HepG2 (cell line): ENCODE data around the gene CRKL. TPM values are rescaled to one million over a fixed set of nuclear protein-coding genes. Genes with fewer than 3 reads are reported as not detected.

Experiments used
- ARNT2 ChIP-seq: sonication (generic); formaldehyde crosslinking; IDR thresholded peaks from 2 replicates; pipeline ENCODE4 v1.8.0; 2022; ENCODE audit warnings: mild to moderate bottlenecking, low read depth, missing genetic modification reagents, moderate library complexity
- BCL6 ChIP-seq: IDR thresholded peaks from 2 replicates; pipeline ENCODE4 v1.6.1; 2016; ENCODE audit warnings: missing genetic modification reagents, missing compliant biosample characterization
- CREM ChIP-seq, 2 experiments: sonication (generic) in 1 of 2; formaldehyde crosslinking in 1 of 2; IDR thresholded peaks; 2 replicates each; pipeline versions ENCODE4 v1.4.0 to v1.6.1; 2016 to 2020; ENCODE audit warnings: antibody characterized with exemption in 1 of 2, mild to moderate bottlenecking in 1 of 2, missing genetic modification reagents in 1 of 2
- MEIS1 ChIP-seq: sonication (generic); formaldehyde crosslinking; IDR thresholded peaks from 2 replicates; pipeline ENCODE4 v1.9.0; 2021; ENCODE audit warnings: mild to moderate bottlenecking, missing genetic modification reagents, moderate library complexity, borderline replicate concordance
- PAX8 ChIP-seq: sonication (generic); formaldehyde crosslinking; IDR thresholded peaks from 2 replicates; pipeline ENCODE4 v1.8.0; 2022; ENCODE audit warnings: mild to moderate bottlenecking, missing genetic modification reagents, borderline replicate concordance
- PCBP2 ChIP-seq: fragments of 200-400 bp; formaldehyde crosslinking; optimal IDR thresholded peaks from 2 replicates; pipeline ENCODE3; 2018; ENCODE audit warnings: low read length, low read depth; ENCODE audit not compliant: poor library complexity, severe bottlenecking
- PRMT3 ChIP-seq: sonication (generic); formaldehyde crosslinking; IDR thresholded peaks from 2 replicates; pipeline ENCODE4 v1.8.1; 2022; ENCODE audit warnings: low read depth, mild to moderate bottlenecking, moderate library complexity, missing genetic modification reagents, borderline replicate concordance
- ZGPAT ChIP-seq: IDR thresholded peaks from 2 replicates; pipeline ENCODE4 v1.6.1; 2016; ENCODE audit warnings: mild to moderate bottlenecking
- ZNF121 ChIP-seq: sonication (generic); formaldehyde crosslinking; IDR thresholded peaks from 2 replicates; pipeline ENCODE4 v1.5.0; 2020; ENCODE audit warnings: mild to moderate bottlenecking, missing genetic modification reagents
- ZNF256 ChIP-seq: sonication (generic); formaldehyde crosslinking; conservative IDR thresholded peaks from 2 replicates; pipeline ENCODE4 v1.4.0; 2020; ENCODE audit warnings: missing genetic modification reagents
- ZNF570 ChIP-seq: sonication (generic); formaldehyde crosslinking; IDR thresholded peaks from 2 replicates; pipeline ENCODE4 v1.4.0; 2020; ENCODE audit warnings: mild to moderate bottlenecking, missing genetic modification reagents, borderline replicate concordance
- ZNF652 ChIP-seq: IDR thresholded peaks from 2 replicates; pipeline ENCODE4 v1.6.1; 2016; ENCODE audit warnings: low read depth, borderline replicate concordance
- ZNF747 ChIP-seq: sonication (generic); formaldehyde crosslinking; IDR thresholded peaks from 2 replicates; pipeline ENCODE4 v1.8.1; 2023; ENCODE audit warnings: missing genetic modification reagents, mild to moderate bottlenecking, borderline replicate concordance
- polyA plus RNA-seq, 8 experiments: library from polyadenylated mRNA; depleted of rRNA in 3 of 8; stranded (reverse) in 7 of 8; unstranded in 1 of 8; fragments of >200 nt; fragmentation: Illumina TruSeq in 4 of 8; extraction: Trizol in 4 of 8; gene quantifications; 2 replicates each; pipeline versions ENCODE4 v1.2.1 to v1.2.3, GENCODE V29; 2011 to 2016; ENCODE audit warnings: low read depth in 4 of 8, missing spikeins in 1 of 8, mixed read lengths in 1 of 8; ENCODE audit not compliant: insufficient read depth in 1 of 8
- total RNA-seq, 5 experiments: library from RNA; depleted of rRNA; stranded (reverse); fragments of >200 nt; fragmentation: Illumina TruSeq; extraction: Trizol; gene quantifications; 2 replicates each; pipeline ENCODE4 v1.2.3, GENCODE V29; 2016; ENCODE audit warnings: low read depth in 1 of 5
- TF ChIP-seq, protein P1 (sequence below): sonication (generic); formaldehyde crosslinking; IDR thresholded peaks from 2 replicates; pipeline ENCODE4 v1.5.1; 2020; ENCODE audit warnings: missing genetic modification reagents, mild to moderate bottlenecking, borderline replicate concordance
- TF ChIP-seq, protein P2 (sequence below): sonication (generic); formaldehyde crosslinking; IDR thresholded peaks from 2 replicates; pipeline ENCODE4 v1.4.0; 2020; ENCODE audit warnings: missing genetic modification reagents, low read depth, mild to moderate bottlenecking, borderline replicate concordance
- TF ChIP-seq, protein P3 (sequence below): sonication (generic); formaldehyde crosslinking; IDR thresholded peaks from 2 replicates; pipeline ENCODE4 v1.4.0; 2020; ENCODE audit warnings: mild to moderate bottlenecking, missing genetic modification reagents
- TF ChIP-seq, protein P4 (sequence below): sonication (generic); formaldehyde crosslinking; IDR thresholded peaks from 2 replicates; pipeline ENCODE4 v1.4.0; 2020; ENCODE audit warnings: missing genetic modification reagents
- TF ChIP-seq, protein P5 (sequence below): sonication (generic); formaldehyde crosslinking; IDR thresholded peaks from 2 replicates; pipeline ENCODE4 v1.5.1; 2020; ENCODE audit warnings: mild to moderate bottlenecking, missing genetic modification reagents, moderate library complexity

Gene CRKL
- total and polyA plus RNA-seq, 2 of the 13 experiments (the other 11 are each of a cell fraction or from before 2014, with no cell fraction given) = 37.4 to 60.6 TPM

- TF ChIP-seq, protein P1, sequence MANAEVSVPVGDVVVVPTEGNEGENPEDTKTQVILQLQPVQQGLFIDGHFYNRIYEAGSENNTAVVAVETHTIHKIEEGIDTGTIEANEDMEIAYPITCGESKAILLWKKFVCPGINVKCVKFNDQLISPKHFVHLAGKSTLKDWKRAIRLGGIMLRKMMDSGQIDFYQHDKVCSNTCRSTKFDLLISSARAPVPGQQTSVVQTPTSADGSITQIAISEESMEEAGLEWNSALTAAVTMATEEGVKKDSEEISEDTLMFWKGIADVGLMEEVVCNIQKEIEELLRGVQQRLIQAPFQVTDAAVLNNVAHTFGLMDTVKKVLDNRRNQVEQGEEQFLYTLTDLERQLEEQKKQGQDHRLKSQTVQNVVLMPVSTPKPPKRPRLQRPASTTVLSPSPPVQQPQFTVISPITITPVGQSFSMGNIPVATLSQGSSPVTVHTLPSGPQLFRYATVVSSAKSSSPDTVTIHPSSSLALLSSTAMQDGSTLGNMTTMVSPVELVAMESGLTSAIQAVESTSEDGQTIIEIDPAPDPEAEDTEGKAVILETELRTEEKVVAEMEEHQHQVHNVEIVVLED (CRISPR knock-in tag) = no peak
- TF ChIP-seq ZNF256 (CRISPR knock-in tag) = no peak
- no peak for TF ChIP-seq PAX8 (CRISPR knock-in tag)
- TF ChIP-seq ARNT2 (CRISPR knock-in tag) = no peak
- TF ChIP-seq BCL6 (CRISPR knock-in tag) = peak; percentile 66
- TF ChIP-seq, protein P2, sequence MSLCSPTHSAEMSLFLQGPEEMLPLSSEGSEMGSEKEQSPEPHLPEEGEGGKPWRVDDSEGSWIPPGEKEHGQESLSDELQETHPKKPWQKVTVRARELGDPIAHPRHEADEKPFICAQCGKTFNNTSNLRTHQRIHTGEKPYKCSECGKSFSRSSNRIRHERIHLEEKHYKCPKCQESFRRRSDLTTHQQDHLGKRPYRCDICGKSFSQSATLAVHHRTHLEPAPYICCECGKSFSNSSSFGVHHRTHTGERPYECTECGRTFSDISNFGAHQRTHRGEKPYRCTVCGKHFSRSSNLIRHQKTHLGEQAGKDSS (CRISPR knock-in tag) = no peak
- TF ChIP-seq, protein P3, sequence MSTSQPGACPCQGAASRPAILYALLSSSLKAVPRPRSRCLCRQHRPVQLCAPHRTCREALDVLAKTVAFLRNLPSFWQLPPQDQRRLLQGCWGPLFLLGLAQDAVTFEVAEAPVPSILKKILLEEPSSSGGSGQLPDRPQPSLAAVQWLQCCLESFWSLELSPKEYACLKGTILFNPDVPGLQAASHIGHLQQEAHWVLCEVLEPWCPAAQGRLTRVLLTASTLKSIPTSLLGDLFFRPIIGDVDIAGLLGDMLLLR (CRISPR knock-in tag) = no peak
- no peak for TF ChIP-seq PRMT3
- TF ChIP-seq ZNF747 (CRISPR knock-in tag) = no peak
- TF ChIP-seq PCBP2 = no peak
- TF ChIP-seq, protein P4, sequence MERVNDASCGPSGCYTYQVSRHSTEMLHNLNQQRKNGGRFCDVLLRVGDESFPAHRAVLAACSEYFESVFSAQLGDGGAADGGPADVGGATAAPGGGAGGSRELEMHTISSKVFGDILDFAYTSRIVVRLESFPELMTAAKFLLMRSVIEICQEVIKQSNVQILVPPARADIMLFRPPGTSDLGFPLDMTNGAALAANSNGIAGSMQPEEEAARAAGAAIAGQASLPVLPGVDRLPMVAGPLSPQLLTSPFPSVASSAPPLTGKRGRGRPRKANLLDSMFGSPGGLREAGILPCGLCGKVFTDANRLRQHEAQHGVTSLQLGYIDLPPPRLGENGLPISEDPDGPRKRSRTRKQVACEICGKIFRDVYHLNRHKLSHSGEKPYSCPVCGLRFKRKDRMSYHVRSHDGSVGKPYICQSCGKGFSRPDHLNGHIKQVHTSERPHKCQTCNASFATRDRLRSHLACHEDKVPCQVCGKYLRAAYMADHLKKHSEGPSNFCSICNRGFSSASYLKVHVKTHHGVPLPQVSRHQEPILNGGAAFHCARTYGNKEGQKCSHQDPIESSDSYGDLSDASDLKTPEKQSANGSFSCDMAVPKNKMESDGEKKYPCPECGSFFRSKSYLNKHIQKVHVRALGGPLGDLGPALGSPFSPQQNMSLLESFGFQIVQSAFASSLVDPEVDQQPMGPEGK (CRISPR knock-in tag) = peak; percentile 20; the same call in 1 of the 2 replicates
- no peak for TF ChIP-seq ZNF570 (CRISPR knock-in tag)
- TF ChIP-seq MEIS1 (CRISPR knock-in tag) = no peak
- TF ChIP-seq CREM (IDR thresholded peaks at IDR 0.05) = peak; percentile 67; the same call in 1 of the 2 replicates
- TF ChIP-seq CREM (CRISPR knock-in tag; IDR thresholded peaks at IDR 0.05) = no peak
- TF ChIP-seq, protein P5, sequence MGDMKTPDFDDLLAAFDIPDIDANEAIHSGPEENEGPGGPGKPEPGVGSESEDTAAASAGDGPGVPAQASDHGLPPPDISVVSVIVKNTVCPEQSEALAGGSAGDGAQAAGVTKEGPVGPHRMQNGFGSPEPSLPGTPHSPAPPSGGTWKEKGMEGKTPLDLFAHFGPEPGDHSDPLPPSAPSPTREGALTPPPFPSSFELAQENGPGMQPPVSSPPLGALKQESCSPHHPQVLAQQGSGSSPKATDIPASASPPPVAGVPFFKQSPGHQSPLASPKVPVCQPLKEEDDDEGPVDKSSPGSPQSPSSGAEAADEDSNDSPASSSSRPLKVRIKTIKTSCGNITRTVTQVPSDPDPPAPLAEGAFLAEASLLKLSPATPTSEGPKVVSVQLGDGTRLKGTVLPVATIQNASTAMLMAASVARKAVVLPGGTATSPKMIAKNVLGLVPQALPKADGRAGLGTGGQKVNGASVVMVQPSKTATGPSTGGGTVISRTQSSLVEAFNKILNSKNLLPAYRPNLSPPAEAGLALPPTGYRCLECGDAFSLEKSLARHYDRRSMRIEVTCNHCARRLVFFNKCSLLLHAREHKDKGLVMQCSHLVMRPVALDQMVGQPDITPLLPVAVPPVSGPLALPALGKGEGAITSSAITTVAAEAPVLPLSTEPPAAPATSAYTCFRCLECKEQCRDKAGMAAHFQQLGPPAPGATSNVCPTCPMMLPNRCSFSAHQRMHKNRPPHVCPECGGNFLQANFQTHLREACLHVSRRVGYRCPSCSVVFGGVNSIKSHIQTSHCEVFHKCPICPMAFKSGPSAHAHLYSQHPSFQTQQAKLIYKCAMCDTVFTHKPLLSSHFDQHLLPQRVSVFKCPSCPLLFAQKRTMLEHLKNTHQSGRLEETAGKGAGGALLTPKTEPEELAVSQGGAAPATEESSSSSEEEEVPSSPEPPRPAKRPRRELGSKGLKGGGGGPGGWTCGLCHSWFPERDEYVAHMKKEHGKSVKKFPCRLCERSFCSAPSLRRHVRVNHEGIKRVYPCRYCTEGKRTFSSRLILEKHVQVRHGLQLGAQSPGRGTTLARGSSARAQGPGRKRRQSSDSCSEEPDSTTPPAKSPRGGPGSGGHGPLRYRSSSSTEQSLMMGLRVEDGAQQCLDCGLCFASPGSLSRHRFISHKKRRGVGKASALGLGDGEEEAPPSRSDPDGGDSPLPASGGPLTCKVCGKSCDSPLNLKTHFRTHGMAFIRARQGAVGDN = no peak
- TF ChIP-seq ZGPAT (CRISPR knock-in tag) = peak; percentile 63; the same call in 1 of the 2 replicates
- TF ChIP-seq ZNF652 (CRISPR knock-in tag) = peak; percentile 50; the same call in 1 of the 2 replicates
- TF ChIP-seq ZNF121 (CRISPR knock-in tag) = no peak
Measured at GRCh38 chr22:20949698-20950183, 32.5 kb downstream of the CRKL start (continued).
